ENCODE results near the gene RBM20. TPM values are rescaled to one million over a fixed set of nuclear protein-coding genes. Genes with fewer than 3 reads are reported as not detected.
"Not testable (repeated sequence)": the region's sequence is repeated elsewhere in the genome, so short reads cannot be mapped to it uniquely, and the experiment has no call there.

The RBM20 gene
- total and polyA plus RNA-seq, 10 of the 15 experiments (the other 5 are each of a cell fraction or from before 2014, with no cell fraction given), result 0.04 to 0.26 (median 0.15) TPM

- TF ChIP-seq RELB (IDR thresholded peaks at IDR 0.05; ENCODE audit: low read depth) (no peak), NR2F1 (conservative IDR thresholded peaks at IDR 0.05) (no peak), CREB1 (IDR thresholded peaks at IDR 0.05; ENCODE audit: low read depth) (no peak), CBX5 (IDR thresholded peaks at IDR 0.05; ENCODE audit: low read depth) (no peak), KAT2A (conservative IDR thresholded peaks at IDR 0.05; ENCODE audit: control insufficient read depth, low read depth, low read length) (no peak)
- TF ChIP-seq, protein P1, sequence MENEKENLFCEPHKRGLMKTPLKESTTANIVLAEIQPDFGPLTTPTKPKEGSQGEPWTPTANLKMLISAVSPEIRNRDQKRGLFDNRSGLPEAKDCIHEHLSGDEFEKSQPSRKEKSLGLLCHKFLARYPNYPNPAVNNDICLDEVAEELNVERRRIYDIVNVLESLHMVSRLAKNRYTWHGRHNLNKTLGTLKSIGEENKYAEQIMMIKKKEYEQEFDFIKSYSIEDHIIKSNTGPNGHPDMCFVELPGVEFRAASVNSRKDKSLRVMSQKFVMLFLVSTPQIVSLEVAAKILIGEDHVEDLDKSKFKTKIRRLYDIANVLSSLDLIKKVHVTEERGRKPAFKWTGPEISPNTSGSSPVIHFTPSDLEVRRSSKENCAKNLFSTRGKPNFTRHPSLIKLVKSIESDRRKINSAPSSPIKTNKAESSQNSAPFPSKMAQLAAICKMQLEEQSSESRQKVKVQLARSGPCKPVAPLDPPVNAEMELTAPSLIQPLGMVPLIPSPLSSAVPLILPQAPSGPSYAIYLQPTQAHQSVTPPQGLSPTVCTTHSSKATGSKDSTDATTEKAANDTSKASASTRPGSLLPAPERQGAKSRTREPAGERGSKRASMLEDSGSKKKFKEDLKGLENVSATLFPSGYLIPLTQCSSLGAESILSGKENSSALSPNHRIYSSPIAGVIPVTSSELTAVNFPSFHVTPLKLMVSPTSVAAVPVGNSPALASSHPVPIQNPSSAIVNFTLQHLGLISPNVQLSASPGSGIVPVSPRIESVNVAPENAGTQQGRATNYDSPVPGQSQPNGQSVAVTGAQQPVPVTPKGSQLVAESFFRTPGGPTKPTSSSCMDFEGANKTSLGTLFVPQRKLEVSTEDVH (IDR thresholded peaks at IDR 0.05; ENCODE audit: low read depth, partially characterized antibody), result no peak
Observed at GRCh38 chr10:110664483-110665420, 20.6 kb downstream of the RBM20 start (continued).

GRCh38 chr10:110666259-110666658 is 22.1 kb downstream of the RBM20 start:
- H3K36me3 ChIP-seq (ENCODE audit: control insufficient read depth in 2 of 2, insufficient read depth in 2 of 2, low read length in 1 of 2); H3K27ac ChIP-seq (ENCODE audit: control insufficient read depth, insufficient read depth); H2AFZ ChIP-seq (ENCODE audit: control insufficient read depth, low read depth, low read length); H4K20me1 ChIP-seq (ENCODE audit: control insufficient read depth, insufficient read depth); POLR2A ChIA-PET; ATAC-seq; H3K79me2 ChIP-seq (ENCODE audit: control insufficient read depth, insufficient read depth, low read length); H3K9me3 ChIP-seq (replicated peaks; ENCODE audit: control insufficient read depth, insufficient read depth, low read length); in situ Hi-C loops (cut with MboI); BruUV-seq (replicated peaks); H3K4me3 ChIP-seq; intact Hi-C loops (cut with micrococcal nuclease; ENCODE audit: unreplicated experiment); DNase-seq (ENCODE audit: low read depth, low spot score); H3K9ac ChIP-seq (ENCODE audit: control insufficient read depth, insufficient read depth, low read length); H3K4me2 ChIP-seq (ENCODE audit: control insufficient read depth, insufficient read depth); H3K27me3 ChIP-seq (replicated peaks in 1 of 2; ENCODE audit: control insufficient read depth in 2 of 2, insufficient read depth in 2 of 2, low read length in 1 of 2); H3K4me1 ChIP-seq (ENCODE audit: control insufficient read depth, insufficient read depth, low read length); FAIRE-seq: not testable (repeated sequence)
- ChIA-PET RAD21 (ENCODE audit: unreplicated experiment) (interaction anchor here (0.6 to 1.3 kb wide), 3 partner anchors 13 to 351 kb away, joined by 3 to 4 read pairs (median 4); no protein-coding TSS in a partner anchor), CTCF (interaction anchor here (1.7 to 1.8 kb wide), 2 partner anchors 48 to 56 kb away, joined by 5 read pairs; no protein-coding TSS in a partner anchor), SMC1A (ENCODE audit: uncharacterized antibody, unreplicated experiment) (interaction anchor here (0.6 to 1.3 kb wide), 5 partner anchors 12 to 80 kb away, joined by 3 to 5 read pairs (median 3); no protein-coding TSS in a partner anchor)
- 6% methylated on average over 2 of the region's 2 CpGs for WGBS (ENCODE audit: insufficient coverage, insufficient replicate concordance, low lambda C conversion rate, missing lambda C conversion rate)

Data from GM12878 (cell line).